GM19240 (cell line): ENCODE results near the gene HSCB.
"Not testable (repeated sequence)": the region's sequence is repeated elsewhere in the genome, so short reads cannot be mapped to it uniquely, and the experiment has no call there.

Experiments used
- DNase-seq: peaks from one replicate; pipeline ENCODE4 v3.0.0; 2011; ENCODE audit warnings: low spot score; ENCODE audit not compliant: insufficient read length

HSCB gene, protein sequence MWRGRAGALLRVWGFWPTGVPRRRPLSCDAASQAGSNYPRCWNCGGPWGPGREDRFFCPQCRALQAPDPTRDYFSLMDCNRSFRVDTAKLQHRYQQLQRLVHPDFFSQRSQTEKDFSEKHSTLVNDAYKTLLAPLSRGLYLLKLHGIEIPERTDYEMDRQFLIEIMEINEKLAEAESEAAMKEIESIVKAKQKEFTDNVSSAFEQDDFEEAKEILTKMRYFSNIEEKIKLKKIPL

DNA sequence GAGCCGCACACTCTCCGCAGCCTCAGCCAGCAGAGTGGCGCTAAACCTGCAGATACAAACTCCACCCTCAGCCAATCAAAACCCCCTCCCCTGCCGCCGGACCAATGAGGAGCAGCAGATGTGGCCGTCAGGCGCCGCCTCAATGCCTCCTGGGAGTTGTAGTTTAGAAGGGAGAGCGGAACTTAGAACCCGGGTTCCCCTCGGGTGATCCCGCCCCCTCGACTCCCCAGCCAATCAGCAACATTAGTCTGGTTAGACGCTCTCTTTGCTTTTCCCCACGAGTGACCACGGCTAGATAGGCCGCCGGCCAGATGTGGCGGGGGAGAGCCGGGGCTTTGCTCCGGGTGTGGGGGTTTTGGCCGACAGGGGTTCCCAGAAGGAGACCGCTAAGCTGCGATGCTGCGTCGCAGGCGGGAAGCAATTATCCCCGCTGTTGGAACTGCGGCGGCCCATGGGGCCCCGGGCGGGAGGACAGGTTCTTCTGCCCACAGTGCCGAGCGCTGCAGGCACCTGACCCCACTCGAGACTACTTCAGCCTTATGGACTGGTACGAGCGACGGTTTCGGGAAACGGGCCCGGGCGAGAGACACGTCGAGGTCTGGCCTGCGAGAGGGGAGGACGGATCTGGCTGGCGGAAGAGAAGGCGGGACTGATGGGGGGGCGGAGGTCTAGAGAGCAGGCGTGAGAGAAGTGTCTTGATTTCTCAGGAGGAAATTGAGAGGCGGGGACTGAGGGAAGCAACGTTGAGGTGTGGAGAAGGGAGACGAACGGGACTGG is at the start of gene HSCB, which contains the start of gene CHEK2:
Gene HSCB, plus strand, starts transcription at position 255 of the 777 bp plus-strand sequence. Its CDS starts 57 bp downstream, at position 312.
Gene CHEK2, minus strand, starts transcription at position 36 of the 777 bp plus-strand sequence. CDS start 7,099 bp downstream, outside the sequence.
- peak; percentile 80 for DNase-seq

GRCh38 chr22:28693041-28693760 is 48.6 kb upstream of the HSCB start:
- not testable (repeated sequence) for DNase-seq

DNA sequence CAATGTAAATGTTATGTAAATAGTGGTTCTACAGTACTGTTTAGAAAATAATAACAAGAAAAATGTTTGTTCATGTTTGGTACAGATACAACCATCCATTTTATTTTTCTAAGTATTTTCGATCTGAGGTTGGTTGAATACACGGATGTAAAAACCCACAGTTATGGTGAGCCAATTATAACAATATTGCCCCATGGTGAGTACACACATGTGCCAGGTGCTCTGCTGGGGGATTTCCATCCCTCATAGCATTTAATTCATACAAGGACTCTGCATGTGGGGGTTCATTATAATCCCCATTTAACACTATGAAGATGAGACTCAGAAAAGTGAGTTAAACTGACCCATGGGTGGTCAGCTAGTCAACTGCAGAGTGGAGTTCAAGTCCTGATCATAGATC is 38.9 kb upstream of the HSCB start:
- no peak for DNase-seq

DNA sequence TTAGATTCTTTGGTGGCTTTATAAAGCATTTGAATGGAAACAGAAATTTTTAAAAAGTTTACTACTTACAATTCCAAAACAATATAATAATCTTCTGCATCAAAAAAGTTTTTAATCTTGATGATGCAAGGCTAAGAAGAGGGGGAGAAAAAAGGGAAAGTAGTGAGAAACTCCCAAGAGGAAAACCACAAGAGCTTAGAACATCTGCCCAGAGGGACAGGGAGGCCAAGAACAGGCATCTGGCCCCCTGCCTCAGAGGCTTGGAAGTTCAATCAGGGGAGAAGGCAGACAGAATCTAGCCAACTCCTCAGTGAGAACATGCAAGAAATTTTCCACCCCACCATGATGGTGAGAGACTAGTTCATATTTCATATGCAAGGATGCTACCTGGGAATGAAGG is 38.4 kb upstream of the HSCB start:
- no peak for DNase-seq

GRCh38 chr22:28706845-28707244 is 35.0 kb upstream of the HSCB start:
- DNase-seq = no peak

GRCh38 chr22:28710107-28710506 is 31.7 kb upstream of the HSCB start:
- no peak for DNase-seq

GRCh38 chr22:28710576-28711191 is 31.2 kb upstream of the HSCB start:
- no peak for DNase-seq

- DNase-seq = no peak
Measured at GRCh38 chr22:28711341-28711740, 30.5 kb upstream of the HSCB start.

DNA sequence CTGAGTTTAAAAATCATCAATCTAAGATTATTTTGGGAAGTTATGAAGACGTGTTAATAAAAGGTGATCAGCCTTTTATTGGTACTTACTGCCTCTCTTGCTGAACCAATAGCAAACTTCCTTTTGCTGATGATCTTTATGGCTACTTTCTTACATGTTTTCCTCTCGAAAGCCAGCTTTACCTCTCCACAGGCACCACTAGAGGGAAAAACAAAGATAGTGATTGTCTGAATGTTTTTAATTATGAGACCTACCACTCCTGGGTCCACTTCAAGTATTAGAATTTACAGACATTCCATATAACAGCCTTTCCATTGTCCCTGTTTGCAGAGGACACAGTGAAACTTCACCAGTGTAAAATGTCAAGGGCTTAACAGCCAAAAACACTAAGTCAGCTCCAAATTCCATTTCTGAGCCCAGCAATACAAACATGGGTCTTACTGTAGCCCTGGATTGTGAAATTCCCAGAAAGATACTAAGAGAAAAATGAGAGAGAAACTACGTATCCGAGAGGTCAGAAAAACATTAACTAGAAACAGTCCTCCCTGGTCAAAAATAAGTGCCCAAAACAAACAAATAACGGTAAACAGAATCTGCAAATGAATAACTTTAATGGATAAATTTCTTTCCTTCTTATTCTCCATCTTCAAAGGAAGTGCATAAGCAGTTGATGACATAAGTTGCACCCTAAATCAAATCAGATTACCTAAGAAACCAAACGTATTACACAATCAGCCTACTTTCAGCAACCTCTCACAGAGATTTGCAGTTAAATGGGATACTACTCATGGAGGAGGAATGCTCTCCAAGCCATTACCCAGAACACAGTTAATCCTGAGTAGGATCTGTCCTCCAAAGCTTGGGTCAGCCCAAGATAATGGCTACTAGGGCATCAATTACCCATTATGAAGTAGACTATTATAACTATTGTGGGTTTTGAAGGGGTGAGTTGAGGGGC is 29.7 kb upstream of the HSCB start:
- DNase-seq = no peak

DNA sequence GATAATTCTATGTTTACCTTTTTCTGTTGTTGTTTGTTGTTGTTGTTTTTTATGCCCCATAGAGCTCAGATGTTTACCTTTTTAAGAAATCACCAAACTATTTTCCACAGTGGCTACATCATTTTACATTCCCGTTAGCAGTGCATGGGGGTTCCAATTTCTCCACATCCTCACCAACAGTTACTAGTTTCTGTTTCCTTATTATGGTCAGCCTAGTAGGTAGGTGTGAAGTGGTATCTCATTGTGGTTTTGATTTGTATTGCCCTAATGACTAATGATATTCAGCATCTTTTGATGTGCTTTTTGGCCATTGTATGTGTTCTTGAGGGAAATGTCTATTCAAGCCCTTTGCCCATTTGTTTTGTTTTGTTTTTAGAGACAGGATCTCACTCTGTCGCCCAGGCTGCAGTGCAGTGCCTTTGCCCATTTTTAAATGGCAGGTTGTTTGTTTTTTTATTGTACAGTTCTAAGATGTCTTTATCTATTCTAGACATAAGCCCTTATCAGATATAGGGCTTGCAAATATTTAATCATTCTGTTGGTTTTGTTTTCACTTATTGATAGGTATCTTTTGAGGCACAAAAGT is 27.7 kb upstream of the HSCB start:
- no peak for DNase-seq

DNA sequence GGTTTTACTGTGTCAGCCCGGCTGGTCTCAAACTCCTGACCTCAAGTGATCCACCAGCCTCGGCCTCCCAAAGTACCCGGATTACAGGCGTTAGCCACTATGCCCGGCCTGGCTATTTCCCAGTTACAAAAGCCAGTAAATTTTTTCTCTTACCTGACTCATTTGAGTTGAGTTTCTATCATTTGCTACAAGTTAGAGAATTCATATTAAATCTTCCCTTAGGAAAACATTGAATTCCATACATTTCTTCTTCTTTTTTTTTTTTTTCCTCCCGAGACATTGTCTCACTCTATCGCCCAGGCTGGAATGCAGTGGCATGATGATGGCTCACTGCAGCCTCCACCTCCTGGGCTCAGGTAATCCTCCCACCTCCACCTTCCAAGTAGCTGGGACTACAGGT is 26.2 kb upstream of the HSCB start:
- no peak for DNase-seq

DNA sequence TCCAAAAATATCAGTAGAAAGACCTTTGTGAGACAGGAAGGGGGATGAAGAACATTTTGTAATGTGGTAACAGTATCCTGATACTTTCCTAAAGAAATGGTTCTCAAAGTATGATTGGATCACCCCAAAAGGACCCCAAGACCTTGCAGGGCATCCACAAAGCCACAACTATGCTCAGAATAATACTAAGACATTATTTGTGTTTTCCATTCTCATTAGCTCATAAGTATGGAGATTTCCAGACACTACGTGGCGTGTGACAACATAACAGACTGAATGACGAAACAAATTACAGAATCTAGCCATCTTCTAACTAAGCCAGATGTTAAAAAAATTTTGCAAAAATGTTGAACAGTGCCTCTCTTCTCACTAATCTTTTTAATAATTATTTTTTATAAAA is 25.2 kb upstream of the HSCB start:
- no peak for DNase-seq

DNA sequence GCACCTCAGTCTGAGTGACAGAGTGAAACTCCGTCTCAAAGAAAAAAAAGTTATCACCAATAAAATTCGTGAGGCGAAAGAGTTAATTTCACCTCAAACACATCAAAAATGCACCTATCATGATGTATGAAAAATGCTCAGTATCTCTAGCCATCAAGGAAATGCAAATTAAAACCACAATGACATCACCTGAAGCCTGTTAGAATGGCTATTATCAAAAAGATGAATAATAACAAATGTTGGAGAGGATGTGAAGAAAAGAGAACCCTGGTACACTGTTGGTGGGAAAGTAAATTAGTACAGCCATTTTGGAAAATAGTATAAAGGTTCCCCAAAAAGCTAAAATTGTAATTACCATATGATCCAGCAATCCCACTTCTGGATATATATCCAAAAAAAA is 23.8 kb upstream of the HSCB start:
- no peak for DNase-seq

DNA sequence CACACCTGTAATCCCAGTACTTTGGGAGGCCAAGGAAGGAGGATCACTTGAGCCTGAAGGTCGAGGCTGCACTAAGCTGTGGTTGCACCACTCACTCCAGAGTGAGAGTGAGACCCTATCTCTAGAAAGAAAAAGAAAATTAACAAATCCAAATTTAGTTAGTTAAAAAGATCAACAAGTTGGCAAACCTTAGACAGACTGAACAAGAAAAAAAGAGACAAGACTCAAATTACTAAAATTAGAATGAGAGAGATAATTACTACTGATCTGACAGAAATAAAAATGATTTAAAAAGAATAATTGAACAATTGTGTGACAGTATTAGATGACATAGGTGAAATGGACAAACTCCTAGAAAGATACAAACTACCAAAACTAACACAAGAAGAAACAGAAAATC is 13.8 kb upstream of the HSCB start:
- no peak for DNase-seq

DNA sequence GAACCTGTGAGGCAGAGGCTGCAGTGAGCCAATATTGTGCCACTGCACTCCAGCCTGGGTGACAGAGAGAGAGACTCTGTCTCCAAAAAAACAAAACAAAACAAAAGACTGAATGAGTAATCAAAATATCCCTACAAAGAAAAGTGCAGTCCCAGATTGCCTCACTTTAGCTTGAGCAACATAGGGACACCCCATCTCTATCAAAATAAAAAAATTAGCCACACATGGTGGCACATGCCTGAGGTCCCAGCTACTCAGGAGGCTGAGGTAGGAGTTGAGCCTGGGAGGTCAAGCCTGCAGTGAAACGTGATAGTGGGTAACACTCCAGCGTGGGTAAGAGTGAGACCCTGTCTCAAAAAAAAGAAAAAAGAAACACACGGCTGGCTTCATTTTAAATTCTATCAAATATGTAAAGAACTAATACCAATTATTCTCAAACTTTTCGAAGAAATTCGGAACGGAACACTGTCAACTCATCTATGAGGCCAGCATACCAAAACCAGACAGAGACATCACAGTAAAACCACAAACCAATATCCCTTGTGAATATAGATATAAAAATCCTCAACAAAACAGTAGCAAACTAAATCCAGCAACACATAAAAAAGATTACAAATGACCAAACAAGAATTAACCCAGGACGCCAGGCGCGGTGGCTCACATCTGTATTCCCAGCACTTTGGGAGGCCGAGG is 13.1 kb upstream of the HSCB start:
- DNase-seq = no peak

- DNase-seq = no peak
Measured at GRCh38 chr22:28730179-28730578, 11.7 kb upstream of the HSCB start.

DNA sequence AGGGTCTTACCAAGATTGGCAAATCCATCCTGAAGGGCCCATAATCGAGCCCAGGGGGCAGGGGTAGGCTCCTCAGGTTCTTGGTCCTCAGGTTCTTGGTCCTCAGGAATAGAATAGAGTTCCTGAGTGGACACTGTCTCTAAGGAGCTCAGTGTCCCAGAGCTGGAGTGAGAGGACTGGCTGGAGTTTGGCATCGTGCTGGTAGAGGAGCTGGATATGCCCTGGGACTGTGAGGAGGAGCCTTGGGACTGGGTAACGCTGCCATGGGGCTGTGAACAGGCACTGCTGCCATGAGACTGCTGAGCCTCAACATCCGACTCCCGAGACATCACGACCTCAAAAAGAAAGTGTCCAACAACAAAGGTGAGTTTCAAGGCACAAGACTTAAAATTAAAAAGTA is 7.4 kb upstream of the HSCB start:
- no peak for DNase-seq

DNA sequence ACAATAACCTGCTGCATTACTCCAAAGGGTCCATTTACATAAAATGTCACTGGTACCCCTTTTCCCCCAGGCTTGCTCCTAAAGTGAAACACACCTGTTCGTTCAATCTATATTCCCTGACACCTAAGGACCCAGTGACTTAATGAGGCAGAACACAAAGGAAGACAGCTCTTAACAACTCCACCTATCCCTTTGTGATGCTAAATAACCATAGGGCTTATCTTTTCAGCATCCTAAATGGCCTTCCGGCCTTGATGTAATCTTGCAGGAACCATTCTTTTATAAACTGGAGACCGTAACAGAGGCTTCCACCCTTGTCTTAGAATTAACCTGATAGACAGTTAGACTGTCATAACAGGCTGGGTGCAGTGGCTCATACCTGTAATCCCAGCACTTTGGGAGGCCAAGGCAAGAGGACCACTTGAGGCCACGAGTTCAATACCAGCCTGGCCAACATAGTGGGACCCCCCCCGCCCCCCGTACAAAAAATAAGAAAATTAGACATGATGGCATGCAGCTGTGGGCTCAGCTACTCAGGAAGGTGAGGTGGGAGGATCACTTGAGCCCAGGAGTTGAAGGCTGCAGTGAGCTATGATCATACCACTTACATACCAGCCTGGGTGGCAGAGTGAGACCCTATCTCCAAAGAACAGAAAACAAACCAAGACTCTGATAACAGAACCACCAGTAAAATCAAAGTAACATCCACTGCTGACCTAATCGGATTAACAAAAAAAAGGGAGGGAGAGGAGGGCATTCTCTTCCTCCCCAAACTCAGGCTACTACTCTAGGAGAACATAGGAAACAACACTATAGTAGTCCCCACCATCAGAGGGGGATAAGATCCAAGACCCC is 5.3 kb upstream of the HSCB start:
- DNase-seq = no peak

DNA sequence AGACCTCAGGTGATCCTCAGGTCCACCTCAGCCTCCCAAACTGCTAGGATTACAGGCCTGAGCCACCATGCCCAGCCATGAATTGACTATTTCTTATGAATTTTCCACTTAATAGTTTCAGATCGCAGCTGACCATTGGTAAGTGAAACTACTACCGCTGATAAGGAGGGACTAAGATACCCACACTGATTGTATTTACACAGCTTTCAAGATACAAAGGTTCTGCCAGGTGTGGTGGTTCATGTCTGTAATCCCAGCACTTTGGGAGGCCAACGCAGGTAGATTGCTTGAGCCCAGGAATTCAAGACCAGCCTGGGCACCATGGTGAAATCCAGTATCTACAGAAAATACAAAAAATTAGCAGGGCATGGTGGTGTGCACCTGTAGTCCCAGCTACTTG is 4.1 kb upstream of the HSCB start:
- DNase-seq = no peak
